22Rv1 (cell line): ENCODE data around the gene PPP1R3E.

ENCODE experiments used
- CTCF ChIP-seq: fragments of 450-650 bp; IDR thresholded peaks from 2 replicates; pipeline ENCODE4 v1.5.1; 2017; ENCODE audit warnings: mild to moderate bottlenecking
- ZFX ChIP-seq: fragments of 450-650 bp; IDR thresholded peaks from 2 replicates; pipeline ENCODE4 v1.6.1; 2017; ENCODE audit warnings: antibody characterized with exemption, borderline replicate concordance

- TF ChIP-seq CTCF (no peak), ZFX (no peak)
These were observed 44.4 kb downstream of the PPP1R3E start for GRCh38 chr14:23258256-23258655.
